KOPT-K1 (cell line): ENCODE results near the gene ABCB9.
"Not testable (repeated sequence)": the region's sequence is repeated elsewhere in the genome, so short reads cannot be mapped to it uniquely, and the experiment has no call there.

ENCODE experiments used
- H3K27ac ChIP-seq: fragments of 200-600 bp; sonication (generic); 2 replicates; pipeline ENCODE4 v1.5.1; 2016; ENCODE audit warnings: antibody characterized with exemption, mild to moderate bottlenecking, low read depth, low read length; ENCODE audit not compliant: poor library complexity, severe bottlenecking
- H3K36me3 ChIP-seq: fragments of 200-600 bp; sonication (generic); 2 replicates; pipeline ENCODE4 v1.5.1; 2017; ENCODE audit warnings: antibody characterized with exemption, mild to moderate bottlenecking, low read length, moderate library complexity; ENCODE audit not compliant: insufficient read depth
- H3K9me3 ChIP-seq: fragments of 200-600 bp; sonication (generic); 2 replicates; pipeline ENCODE4 v1.5.1; 2017; ENCODE audit warnings: antibody characterized with exemption, low read length, mild to moderate bottlenecking; ENCODE audit not compliant: insufficient read depth, poor library complexity, severe bottlenecking

The ABCB9 gene

GRCh38 chr12:122921917-122922316, 44.3 kb downstream of the ABCB9 start:
- H3K9me3 ChIP-seq: no peaks in the 10 kb centered on the region
- no peak overlapping the region for H3K27ac ChIP-seq
- no peaks in the 10 kb centered on the region for H3K36me3 ChIP-seq

DNA sequence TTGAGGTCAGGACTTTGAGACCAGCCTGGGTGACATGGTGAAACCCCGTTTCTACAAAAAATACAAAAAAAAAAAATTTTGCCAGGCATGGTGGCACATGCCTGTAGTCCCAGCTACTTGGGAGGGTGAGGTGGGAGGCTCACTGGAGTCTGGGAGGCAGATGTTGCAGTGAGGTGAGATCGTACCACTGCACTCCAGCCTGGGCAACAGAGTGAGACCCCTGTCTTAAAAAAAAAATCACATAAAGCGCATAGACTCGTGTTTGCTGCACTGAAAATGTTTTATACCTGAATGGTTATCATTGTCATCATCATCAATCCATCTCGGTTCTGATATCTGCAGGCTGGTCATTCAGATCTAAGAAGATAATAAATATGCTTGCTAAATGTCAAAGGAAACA, 45.6 kb downstream of the ABCB9 start:
- Histone ChIP-seq H3K9me3 (no peaks in the 10 kb centered on the region), H3K27ac (no peak overlapping the region), H3K36me3 (no peaks in the 10 kb centered on the region)

DNA sequence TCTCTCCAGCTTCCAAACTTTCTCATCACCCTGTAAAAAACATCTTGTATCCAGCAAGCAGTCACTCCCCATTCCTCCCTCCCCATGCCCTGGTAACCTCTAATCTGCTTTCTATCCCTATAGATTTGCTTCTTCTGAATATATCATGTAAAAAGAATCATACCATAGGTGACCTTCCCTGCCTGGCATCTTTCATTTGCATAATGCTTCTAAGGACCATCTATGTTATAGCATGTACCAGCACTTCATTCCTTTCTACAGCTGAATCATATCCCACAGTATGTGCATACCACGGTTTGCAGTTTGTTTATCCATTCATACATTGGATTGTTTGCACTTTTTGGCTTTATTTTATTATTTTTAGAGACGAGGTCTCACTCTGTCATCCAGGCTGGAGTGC, 47.4 kb downstream of the ABCB9 start:
- Histone ChIP-seq H3K9me3 (no peaks in the 10 kb centered on the region), H3K36me3 (no peaks in the 10 kb centered on the region), H3K27ac (no peak overlapping the region)

DNA sequence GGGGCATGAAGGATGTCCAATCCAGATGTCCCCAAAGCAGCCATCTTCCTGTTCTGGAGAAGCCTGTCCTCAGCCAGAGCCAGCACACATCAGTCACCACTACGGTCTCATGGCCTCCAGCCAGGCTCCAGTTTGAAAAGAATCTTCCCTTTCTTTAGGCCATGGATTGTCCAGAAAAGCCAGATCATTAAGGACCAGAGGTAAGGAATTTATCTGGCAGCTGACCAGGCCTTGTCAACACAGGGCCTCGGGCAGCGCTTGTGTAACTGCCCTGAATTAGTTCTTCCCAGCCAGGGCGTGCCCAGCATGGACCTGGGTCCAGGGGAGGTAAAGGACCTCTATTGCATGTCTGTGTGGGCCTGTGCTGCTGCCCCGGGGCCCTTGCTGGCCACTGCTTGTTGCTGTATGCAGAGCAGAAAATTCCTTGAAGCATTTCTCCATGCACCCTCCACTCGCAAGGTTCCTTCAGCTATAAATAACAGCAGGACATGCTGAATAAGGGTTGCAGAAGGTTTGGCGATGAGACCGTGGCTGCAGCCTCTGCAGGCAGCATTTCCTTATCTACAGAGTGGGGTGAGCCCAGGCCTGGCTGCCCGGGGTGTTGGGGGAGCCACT, 48.6 kb downstream of the ABCB9 start:
- H3K27ac ChIP-seq: no peak overlapping the region
- no peaks in the 10 kb centered on the region for H3K9me3 ChIP-seq
- H3K36me3 ChIP-seq: no peaks in the 10 kb centered on the region

DNA sequence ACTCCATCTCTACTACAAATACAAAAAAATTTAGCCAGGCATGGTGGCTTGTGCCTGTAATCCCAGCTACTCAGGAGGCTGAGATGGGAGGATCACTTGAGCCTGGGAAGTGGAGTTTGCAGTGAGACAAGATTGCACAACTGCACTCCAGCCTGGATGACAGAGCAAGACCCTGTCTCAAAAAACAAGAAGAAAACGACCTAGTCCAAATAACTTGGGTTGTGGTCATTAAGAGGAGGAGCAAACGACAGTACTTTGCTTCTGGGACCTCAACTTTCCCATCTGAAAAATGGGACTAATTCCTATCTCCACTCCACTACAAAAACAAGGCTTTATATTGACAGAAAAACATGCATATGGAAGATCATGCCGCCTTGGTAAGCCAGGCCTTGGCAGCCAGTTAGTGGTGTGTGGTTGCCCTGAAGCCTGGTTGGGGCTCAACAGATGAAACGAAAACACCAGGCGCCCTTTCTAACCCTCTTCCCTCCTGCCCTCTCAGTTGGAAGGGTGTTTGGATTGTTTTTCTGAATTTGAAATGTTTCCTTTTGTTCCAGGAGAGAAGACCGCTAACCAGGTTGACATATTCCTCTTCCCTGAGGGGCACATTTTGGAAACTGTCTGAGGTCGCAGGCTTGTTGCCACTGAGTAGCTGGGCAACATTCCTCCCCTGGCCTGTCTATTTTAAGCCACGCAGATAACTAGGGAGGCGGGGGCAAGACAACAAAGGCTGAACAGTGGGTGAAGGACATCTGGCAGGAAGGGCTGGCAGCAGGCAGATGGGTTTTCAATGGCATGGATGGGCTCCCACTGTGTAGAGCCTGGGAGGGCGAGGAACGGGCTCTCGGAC, 56.6 kb downstream of the ABCB9 start:
- Histone ChIP-seq H3K36me3 (no peaks in the 10 kb centered on the region), H3K9me3 (no peaks in the 10 kb centered on the region), H3K27ac (no peak overlapping the region)

DNA sequence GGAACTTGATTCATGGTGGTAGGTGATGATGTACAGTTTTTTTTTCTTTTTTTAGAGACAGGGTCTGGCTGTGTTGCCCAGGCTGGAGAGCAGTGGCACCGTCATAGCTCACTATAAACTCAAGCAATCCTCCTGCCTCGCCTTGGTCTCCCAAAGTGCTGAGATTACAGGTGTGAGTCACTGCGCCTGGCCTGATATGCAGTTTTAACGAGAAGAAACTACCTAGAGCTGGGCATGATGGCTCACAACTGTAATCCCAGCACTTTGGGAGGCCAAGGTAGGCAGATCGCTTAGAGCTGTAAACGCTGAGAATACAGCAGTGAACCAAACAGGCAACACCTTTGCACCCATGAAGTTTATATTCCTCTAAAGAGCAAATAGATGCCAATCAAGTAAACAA, 57.3 kb downstream of the ABCB9 start:
- Histone ChIP-seq H3K36me3 (no peaks in the 10 kb centered on the region), H3K27ac (no peak overlapping the region), H3K9me3 (no peaks in the 10 kb centered on the region)

DNA sequence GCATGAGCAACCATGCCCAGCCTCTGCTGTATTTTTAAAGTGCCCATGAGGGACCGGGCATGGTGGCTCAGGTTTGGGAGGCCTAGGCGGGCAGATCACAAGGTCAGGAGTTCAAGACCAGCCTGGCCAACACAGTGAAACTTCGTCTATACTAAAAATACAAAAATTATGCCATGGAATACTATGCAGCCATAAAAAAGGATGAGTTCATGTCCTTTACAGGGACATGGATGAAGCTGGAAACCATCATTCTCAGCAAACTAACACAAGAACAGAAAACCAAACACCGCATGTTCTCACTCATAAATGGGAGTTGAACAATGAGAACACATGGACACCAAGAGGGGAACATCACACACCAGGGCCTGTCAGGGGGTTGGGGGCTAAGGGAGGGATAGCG, 61.0 kb downstream of the ABCB9 start:
- H3K27ac ChIP-seq, H3K36me3 ChIP-seq, H3K9me3 ChIP-seq: not testable (repeated sequence)

DNA sequence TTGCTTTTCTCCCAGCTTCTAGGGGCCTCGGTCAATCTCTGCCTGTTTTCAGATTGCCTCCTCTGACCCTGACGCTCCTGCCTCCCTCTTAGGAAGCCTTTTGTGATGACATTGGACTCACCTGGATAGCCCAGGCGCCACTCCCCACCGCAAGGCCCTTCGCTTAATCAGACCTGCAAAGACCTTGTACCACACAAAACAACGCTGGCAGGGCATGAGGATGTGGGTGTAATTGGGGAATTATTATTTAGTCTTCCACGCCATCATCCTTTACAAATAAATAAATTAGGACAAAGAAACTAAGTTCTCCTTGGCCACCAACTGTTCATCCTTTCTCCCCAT, 62.6 kb downstream of the ABCB9 start:
- Histone ChIP-seq H3K27ac (no peak overlapping the region), H3K36me3 (no peaks in the 10 kb centered on the region), H3K9me3 (no peaks in the 10 kb centered on the region)

DNA sequence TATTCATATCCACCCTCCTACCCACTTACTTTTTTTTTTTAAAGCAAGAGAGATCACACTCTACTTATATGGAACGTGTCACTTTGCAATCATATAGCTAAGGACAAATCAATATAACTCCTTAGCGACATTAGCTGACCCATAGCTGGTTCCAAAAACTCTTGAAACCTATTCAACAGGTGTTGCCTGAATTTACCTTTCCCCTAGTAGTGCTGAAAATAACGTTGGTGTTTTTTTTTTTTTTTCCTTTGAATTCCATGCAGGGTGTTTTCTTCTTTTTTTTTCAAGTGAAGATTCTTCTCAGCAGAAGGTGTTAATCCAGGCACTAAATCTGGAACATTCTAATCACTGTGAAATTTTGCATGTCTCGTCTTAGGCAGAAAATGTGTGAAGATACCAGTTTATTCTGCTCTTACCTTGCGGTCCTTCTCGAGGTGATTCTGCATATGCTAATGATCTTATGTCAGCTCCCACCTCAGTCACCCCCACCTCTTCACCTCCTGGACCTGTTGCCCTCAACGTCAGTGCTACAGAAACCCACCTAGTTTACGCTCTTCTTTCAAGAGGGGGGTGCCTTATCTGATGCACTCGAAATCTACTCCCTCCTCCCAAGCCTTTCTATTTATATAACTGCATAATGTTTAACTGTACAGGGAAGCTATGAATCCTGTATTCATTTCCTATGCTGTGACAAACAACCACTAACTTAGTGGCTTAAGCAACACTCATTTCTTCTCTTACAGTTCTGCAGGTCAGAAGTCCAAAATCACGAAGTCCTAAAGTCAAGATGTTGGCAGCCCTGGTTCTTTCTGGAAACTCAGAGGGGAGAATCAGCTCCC, 63.2 kb downstream of the ABCB9 start:
- H3K36me3 ChIP-seq: no peaks in the 10 kb centered on the region
- H3K27ac ChIP-seq: no peak overlapping the region
- H3K9me3 ChIP-seq: no peaks in the 10 kb centered on the region

- H3K27ac ChIP-seq: peak overlapping the region; percentile 79
- H3K36me3 ChIP-seq: no peaks in the 10 kb centered on the region
- no peaks in the 10 kb centered on the region for H3K9me3 ChIP-seq
These were observed 66.4 kb downstream of the ABCB9 start for GRCh38 chr12:122899887-122900286.

- Histone ChIP-seq H3K9me3 (no peaks in the 10 kb centered on the region), H3K27ac (peak overlapping the region; percentile 11), H3K36me3 (peaks cover 6% of the 10 kb centered on the region; the same call in 1 of the 2 replicates)
These were observed 69.6 kb downstream of the ABCB9 start for GRCh38 chr12:122896662-122897061.

DNA sequence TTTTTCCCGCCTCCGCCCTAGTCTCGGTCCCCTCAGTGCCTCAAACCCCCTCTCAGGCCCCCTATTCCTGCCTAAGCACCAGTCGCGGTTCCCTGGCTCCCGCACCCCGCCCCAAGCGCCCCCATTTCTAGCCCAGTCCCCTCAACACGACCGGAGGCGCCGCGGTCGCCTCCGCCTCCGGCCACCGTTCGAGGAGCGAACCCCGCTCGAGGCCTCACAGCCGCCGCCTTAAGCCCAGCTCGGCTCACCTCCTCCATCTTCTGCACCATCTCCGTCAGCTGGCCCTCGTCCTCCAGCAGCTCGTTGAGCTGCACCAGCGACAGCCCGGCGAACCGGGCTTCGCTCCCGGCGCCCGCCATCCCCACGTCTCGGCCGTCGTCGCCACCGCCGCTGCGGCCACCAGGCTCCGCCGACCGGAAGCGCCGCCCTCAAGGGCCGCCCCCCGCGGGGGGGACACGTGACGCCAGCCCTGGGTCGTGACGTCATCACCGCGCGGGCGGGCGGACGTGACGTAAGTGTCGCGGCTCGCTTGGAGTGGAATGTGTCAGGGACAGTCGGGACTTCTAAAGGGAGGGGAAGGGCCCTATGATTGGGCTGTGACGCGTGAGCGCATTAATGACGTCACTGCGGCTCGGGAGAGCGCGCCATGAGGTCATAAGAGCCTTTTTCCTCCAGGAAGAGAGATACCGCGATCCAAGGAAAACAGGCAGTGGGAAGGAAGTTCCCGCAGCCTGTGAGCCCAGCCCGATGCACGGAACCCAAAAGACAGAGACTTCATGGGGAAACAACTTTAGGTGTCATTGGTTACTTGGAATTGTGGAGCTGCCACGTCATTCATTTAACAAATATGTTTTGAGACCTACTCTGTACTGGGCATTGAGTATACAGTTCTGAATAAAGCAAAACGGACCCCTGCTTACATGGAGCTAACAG, 70.3 kb downstream of the ABCB9 start, which contains the start of gene VPS37B:
TSS of gene VPS37B (minus strand) at position 421 of the 933 bp plus-strand sequence. CDS start at position 359, 62 bp downstream.
- H3K27ac ChIP-seq: peak within 1 kb of the TSS; percentile 87
- H3K9me3 ChIP-seq: no peaks in the 10 kb centered on the region
- peaks cover 6% of the 10 kb centered on the region; the same call in 1 of the 2 replicates for H3K36me3 ChIP-seq

GRCh38 chr12:122895320-122895703, 71.0 kb downstream of the ABCB9 start:
- H3K9me3 ChIP-seq: no peaks in the 10 kb centered on the region
- H3K36me3 ChIP-seq: peaks cover 6% of the 10 kb centered on the region; the same call in 1 of the 2 replicates
- H3K27ac ChIP-seq: peak overlapping the region; percentile 87
